Measurements from ENCODE around the gene SCNN1A. TPM values are rescaled to one million over a fixed set of nuclear protein-coding genes. Genes with fewer than 3 reads are reported as not detected.

SCNN1A gene
- total RNA-seq, 1 donor from 2014 or later: 20.3 TPM

GRCh38 chr12:6303071-6303470 is 72.3 kb downstream of the SCNN1A start:
- H3K27ac Mint-ChIP-seq: no peak overlapping the region
- H3K36me3 Mint-ChIP-seq: no peaks in the 10 kb centered on the region
- no peak for DNase-seq (ENCODE audit: low spot score in 2 of 2, unreplicated experiment in 2 of 2)
- no peaks in the 10 kb centered on the region for H3K4me1 Mint-ChIP-seq
- no peak for TF ChIP-seq CTCF (IDR thresholded peaks at IDR 0.05; ENCODE audit: unreplicated experiment)
- no peaks in the 10 kb centered on the region for H3K9me3 Mint-ChIP-seq
- no peak overlapping the region for H3K4me3 Mint-ChIP-seq
- peaks cover 3% of the 10 kb centered on the region for H3K27me3 Mint-ChIP-seq (ENCODE audit: low read depth)

- no peaks in the 10 kb centered on the region for H3K36me3 Mint-ChIP-seq
- H3K9me3 Mint-ChIP-seq: no peaks in the 10 kb centered on the region
- no peak for DNase-seq (ENCODE audit: low spot score in 2 of 2, unreplicated experiment in 2 of 2)
- TF ChIP-seq CTCF (IDR thresholded peaks at IDR 0.05; ENCODE audit: unreplicated experiment): no peak
- H3K4me3 Mint-ChIP-seq: no peak overlapping the region
- H3K27me3 Mint-ChIP-seq (ENCODE audit: low read depth): peaks cover 3% of the 10 kb centered on the region
- no peak overlapping the region for H3K27ac Mint-ChIP-seq
- H3K4me1 Mint-ChIP-seq: no peaks in the 10 kb centered on the region
These were observed 72.7 kb downstream of the SCNN1A start for GRCh38 chr12:6302621-6303020.

GRCh38 chr12:6301721-6302120 is 73.6 kb downstream of the SCNN1A start:
- no peaks in the 10 kb centered on the region for H3K9me3 Mint-ChIP-seq
- H3K36me3 Mint-ChIP-seq: no peaks in the 10 kb centered on the region
- no peak for TF ChIP-seq CTCF (IDR thresholded peaks at IDR 0.05; ENCODE audit: unreplicated experiment)
- no peak overlapping the region for H3K27ac Mint-ChIP-seq
- peaks cover 3% of the 10 kb centered on the region for H3K27me3 Mint-ChIP-seq (ENCODE audit: low read depth)
- H3K4me3 Mint-ChIP-seq: no peak overlapping the region
- H3K4me1 Mint-ChIP-seq: no peaks in the 10 kb centered on the region
- DNase-seq (ENCODE audit: low spot score in 2 of 2, unreplicated experiment in 2 of 2): no peak

- H3K4me1 Mint-ChIP-seq: peaks cover 14% of the 10 kb centered on the region
- no peak overlapping the region for H3K27ac Mint-ChIP-seq
- DNase-seq (ENCODE audit: low spot score in 2 of 2, unreplicated experiment in 2 of 2): no peak
- no peaks in the 10 kb centered on the region for H3K9me3 Mint-ChIP-seq
- no peaks in the 10 kb centered on the region for H3K36me3 Mint-ChIP-seq
- H3K4me3 Mint-ChIP-seq: no peak overlapping the region
- TF ChIP-seq CTCF (IDR thresholded peaks at IDR 0.05; ENCODE audit: unreplicated experiment): no peak
- no peaks in the 10 kb centered on the region for H3K27me3 Mint-ChIP-seq (ENCODE audit: low read depth)
These were observed 78.2 kb downstream of the SCNN1A start for GRCh38 chr12:6297170-6297569.

Other genes starting within 250 kb of the SCNN1A start
- gene CD9, start 175.2 kb downstream of the SCNN1A start, total RNA-seq: 20.0 to 22.6 TPM (median 22.3 TPM) in 3 replicates
- gene PLEKHG6, start 64.9 kb downstream of the SCNN1A start, total RNA-seq: 16.1 to 18.3 TPM (median 16.4 TPM) in 3 replicates
- 65.4 to 70.4 TPM (median 68.9 TPM) in 3 replicates for gene TNFRSF1A, start 33.5 kb downstream of the SCNN1A start, total RNA-seq
- gene LTBR, start 8.6 kb upstream of the SCNN1A start, total RNA-seq: 61.7 to 68.1 TPM (median 66.8 TPM) in 3 replicates
- not detected in 3 replicates for gene CD27, start 69.4 kb upstream of the SCNN1A start, total RNA-seq
- gene TAPBPL, start 76.5 kb upstream of the SCNN1A start, total RNA-seq: 2.2 to 2.6 TPM (median 2.5 TPM) in 3 replicates
- 5.2 to 6.9 TPM (median 6.4 TPM) in 3 replicates for gene VAMP1, start 95.1 kb upstream of the SCNN1A start, total RNA-seq
- gene MRPL51, start 117.7 kb upstream of the SCNN1A start, total RNA-seq: 137 to 148 TPM (median 145 TPM) in 3 replicates
- 56.3 to 62.6 TPM (median 57.1 TPM) in 3 replicates for gene NCAPD2, start 118.5 kb upstream of the SCNN1A start, total RNA-seq
- gene GAPDH, start 159.0 kb upstream of the SCNN1A start, total RNA-seq: 2,078 to 2,104 TPM (median 2,089 TPM) in 3 replicates
- gene IFFO1, start 180.5 kb upstream of the SCNN1A start, total RNA-seq: 14.8 to 16.1 TPM (median 14.8 TPM) in 3 replicates
- gene NOP2, start 192.7 kb upstream of the SCNN1A start, total RNA-seq: 51.8 to 58.6 TPM (median 56.6 TPM) in 3 replicates
- 332 to 358 TPM (median 332 TPM) in 3 replicates for gene CHD4, start 231.8 kb upstream of the SCNN1A start, total RNA-seq

Data from mesothelial cell of epicardium (in vitro differentiated cells).